K562 (cell line): Measurements from ENCODE around the gene ZNF598. TPM values are rescaled to one million over a fixed set of nuclear protein-coding genes. Genes with fewer than 3 reads are reported as not detected.
A peak's percentile ranks its signal among the peaks of the same experiment; 100 is the strongest.

Experiments
- ATF1 ChIP-seq, 2 experiments: fragments of 450-650 bp in 1 of 2; IDR thresholded peaks; 2 replicates each; pipeline ENCODE4 v1.6.1; 2016; ENCODE audit warnings: missing compliant biosample characterization in 1 of 2, missing genetic modification characterization in 1 of 2
- CBX3 ChIP-seq, 2 experiments: IDR thresholded peaks; 1 replicate in 1 of 2; 2 replicates in 1 of 2; pipeline ENCODE4 v1.6.1; 2012; ENCODE audit warnings: inconsistent platforms in 2 of 2, low read length in 2 of 2, borderline replicate concordance in 1 of 2, control low read depth in 1 of 2
- CREBBP ChIP-seq: IDR thresholded peaks from one replicate; pipeline ENCODE4 v1.6.1; 2012; ENCODE audit warnings: low read depth, mild to moderate bottlenecking, control low read depth, inconsistent platforms, low read length
- EP400 ChIP-seq: fragments of 450-650 bp; IDR thresholded peaks from 2 replicates; pipeline ENCODE4 v1.6.1; 2017; ENCODE audit warnings: antibody characterized with exemption, mild to moderate bottlenecking, moderate library complexity
- EWSR1 ChIP-seq: fragments of 450-650 bp; IDR thresholded peaks from 2 replicates; pipeline ENCODE4 v1.6.1; 2018; ENCODE audit warnings: borderline replicate concordance, mild to moderate bottlenecking, low read depth, moderate library complexity; ENCODE audit not compliant: partially characterized antibody
- GATA2 ChIP-seq: sonication (generic); formaldehyde crosslinking; IDR thresholded peaks from 2 replicates; pipeline ENCODE4 v1.4.0; 2020; ENCODE audit warnings: mild to moderate bottlenecking, missing genetic modification reagents
- HSF4 ChIP-seq: fragments of 250-450 bp; sonication (Bioruptor Pico); IDR thresholded peaks from 2 replicates; pipeline ENCODE4 v2.1.2; 2022; ENCODE audit warnings: mild to moderate bottlenecking, moderate library complexity, borderline replicate concordance
- SMAD1 ChIP-seq: fragments of 150-350 bp; IDR thresholded peaks from 2 replicates; pipeline ENCODE4 v1.6.1; 2014; ENCODE audit warnings: low read length, low read depth; ENCODE audit not compliant: partially characterized antibody
- ZMIZ1 ChIP-seq, 2 experiments: fragments of 150-350 bp in 1 of 2; IDR thresholded peaks; 2 replicates each; pipeline ENCODE4 v1.6.1; 2012 to 2016; ENCODE audit warnings: low read depth in 2 of 2, low read length in 2 of 2, mild to moderate bottlenecking in 1 of 2, moderate library complexity in 1 of 2
- ZNF316 ChIP-seq: fragments of 450-650 bp; IDR thresholded peaks from 2 replicates; pipeline ENCODE4 v1.6.1; 2016
- polyA plus RNA-seq, 8 experiments: library from polyadenylated mRNA; depleted of rRNA in 4 of 8; stranded (reverse) in 5 of 8; unstranded in 3 of 8; fragments of >200 nt; fragmentation: Nextera tagmentation in 2 of 8; fragmentation: Illumina TruSeq in 1 of 8; extraction: Ambion mirVana in 2 of 8; extraction: Trizol in 1 of 8; gene quantifications; 2 replicates each; pipeline versions ENCODE4 v1.2.1 to v1.2.3, GENCODE V29; 2011 to 2014; ENCODE audit warnings: inconsistent platforms in 1 of 8, missing spikeins in 1 of 8
- total RNA-seq, 7 experiments: library from RNA; depleted of rRNA in 6 of 7; stranded (reverse); fragments of >200 nt in 6 of 7; fragmentation: Illumina TruSeq in 2 of 7; extraction: Trizol in 2 of 7; gene quantifications; 2 replicates each; pipeline versions ENCODE4 v1.2.1 to v1.2.3, GENCODE V29; 2011 to 2021; ENCODE audit warnings: low replicate concordance in 1 of 7
- TF ChIP-seq, protein P1 (sequence below), 2 experiments: fragments of 450-650 bp; IDR thresholded peaks; 2 replicates each; pipeline ENCODE4 v1.6.1; 2016; ENCODE audit warnings: mild to moderate bottlenecking in 2 of 2, borderline replicate concordance in 1 of 2, low read depth in 1 of 2, moderate library complexity in 1 of 2
- TF ChIP-seq, protein P2 (sequence below): sonication (generic); formaldehyde crosslinking; IDR thresholded peaks from 2 replicates; pipeline ENCODE4 v1.8.0; 2023; ENCODE audit warnings: mild to moderate bottlenecking, missing genetic modification reagents

Gene ZNF598
- total and polyA plus RNA-seq, 9 of the 15 experiments (the other 6 are each of a cell fraction or from before 2014, with no cell fraction given), result 0.11 to 115 (median 29.6) TPM

DNA sequence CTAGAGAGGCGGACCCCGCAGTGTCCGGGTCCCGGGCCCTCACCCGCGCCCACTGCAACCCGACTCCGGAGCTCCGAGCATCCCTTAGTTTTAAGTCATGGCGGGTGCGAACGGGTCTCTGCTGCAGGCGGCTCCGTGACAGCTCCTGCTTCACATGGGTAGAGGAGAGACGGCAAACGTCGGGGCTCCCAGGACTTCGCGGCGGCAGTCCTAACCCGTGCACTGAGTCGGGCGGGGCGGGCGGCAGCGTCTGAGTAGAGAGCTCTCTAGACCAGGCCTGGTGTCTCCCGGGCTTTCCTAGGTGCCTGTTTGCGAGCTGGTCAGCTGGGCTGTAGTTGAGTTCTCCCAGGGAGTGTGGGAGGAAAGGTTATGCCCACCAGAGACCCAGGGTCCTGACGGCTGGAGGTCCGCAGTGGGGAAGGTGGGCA, 38.5 kb upstream of the ZNF598 start (continued):
- TF ChIP-seq, protein P1, sequence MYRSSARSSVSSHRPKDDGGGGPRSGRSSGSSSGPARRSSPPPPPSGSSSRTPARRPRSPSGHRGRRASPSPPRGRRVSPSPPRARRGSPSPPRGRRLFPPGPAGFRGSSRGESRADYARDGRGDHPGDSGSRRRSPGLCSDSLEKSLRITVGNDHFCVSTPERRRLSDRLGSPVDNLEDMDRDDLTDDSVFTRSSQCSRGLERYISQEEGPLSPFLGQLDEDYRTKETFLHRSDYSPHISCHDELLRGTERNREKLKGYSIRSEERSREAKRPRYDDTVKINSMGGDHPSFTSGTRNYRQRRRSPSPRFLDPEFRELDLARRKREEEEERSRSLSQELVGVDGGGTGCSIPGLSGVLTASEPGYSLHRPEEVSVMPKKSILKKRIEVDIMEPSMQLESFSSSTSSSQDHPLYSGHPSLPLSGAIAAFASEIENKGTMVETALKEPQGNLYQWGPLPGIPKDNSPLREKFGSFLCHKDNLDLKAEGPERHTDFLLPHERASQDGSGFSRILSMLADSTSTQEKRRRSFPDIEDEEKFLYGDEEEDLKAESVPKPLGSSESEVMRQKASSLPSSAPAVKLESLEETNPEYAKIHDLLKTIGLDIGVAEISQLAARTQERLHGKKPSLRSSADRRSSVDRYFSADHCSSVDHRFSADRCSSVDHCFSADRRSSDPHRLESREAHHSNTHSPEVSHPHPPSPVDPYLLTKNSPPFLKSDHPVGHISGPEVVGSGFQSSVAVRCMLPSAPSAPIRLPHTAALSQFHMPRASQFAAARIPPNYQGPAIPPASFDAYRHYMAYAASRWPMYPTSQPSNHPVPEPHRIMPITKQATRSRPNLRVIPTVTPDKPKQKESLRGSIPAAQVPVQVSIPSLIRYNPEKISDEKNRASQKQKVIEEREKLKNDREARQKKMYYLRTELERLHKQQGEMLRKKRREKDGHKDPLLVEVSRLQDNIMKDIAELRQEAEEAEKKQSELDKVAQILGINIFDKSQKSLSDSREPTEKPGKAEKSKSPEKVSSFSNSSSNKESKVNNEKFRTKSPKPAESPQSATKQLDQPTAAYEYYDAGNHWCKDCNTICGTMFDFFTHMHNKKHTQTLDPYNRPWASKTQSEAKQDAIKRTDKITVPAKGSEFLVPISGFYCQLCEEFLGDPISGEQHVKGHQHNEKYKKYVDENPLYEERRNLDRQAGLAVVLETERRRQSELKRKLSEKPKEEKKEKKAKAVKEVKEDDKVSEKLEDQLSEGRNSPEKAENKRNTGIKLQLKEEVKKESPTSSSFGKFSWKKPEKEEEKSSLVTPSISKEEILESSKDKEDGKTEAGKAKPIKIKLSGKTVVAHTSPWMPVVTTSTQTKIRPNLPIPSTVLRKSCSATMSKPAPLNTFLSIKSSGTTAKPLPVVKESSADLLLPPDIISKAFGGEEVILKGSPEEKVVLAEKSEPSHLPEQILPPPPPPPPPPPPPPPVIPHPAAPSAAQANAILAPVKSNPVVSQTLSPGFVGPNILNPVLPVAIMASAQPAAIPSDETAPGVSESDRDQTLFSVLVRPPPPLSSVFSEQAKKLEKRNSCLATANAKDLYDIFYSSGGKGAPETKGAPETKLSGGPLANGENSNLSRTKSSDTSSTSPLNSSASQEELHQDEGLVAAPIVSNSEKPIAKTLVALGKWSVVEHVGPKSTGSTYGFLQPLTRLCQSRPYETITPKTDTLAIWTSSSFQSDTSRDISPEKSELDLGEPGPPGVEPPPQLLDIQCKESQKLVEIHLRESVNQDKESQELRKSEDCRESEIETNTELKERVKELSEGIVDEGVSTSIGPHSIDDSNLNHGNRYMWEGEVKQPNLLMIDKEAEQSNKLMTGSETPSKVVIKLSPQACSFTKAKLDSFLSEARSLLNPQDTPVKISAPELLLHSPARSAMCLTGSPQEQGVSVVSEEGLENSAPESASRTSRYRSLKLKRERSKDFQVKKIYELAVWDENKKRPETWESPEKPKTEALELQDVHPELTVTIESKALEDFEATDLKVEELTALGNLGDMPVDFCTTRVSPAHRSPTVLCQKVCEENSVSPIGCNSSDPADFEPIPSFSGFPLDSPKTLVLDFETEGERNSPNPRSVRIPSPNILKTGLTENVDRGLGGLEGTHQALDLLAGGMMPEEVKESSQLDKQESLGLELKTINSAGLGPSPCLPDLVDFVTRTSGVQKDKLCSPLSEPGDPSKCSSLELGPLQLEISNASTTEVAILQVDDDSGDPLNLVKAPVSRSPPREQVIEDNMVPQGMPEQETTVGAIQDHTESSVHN (IDR thresholded peaks at IDR 0.05; ENCODE audit: borderline replicate concordance in 1 of 2, low read depth in 1 of 2), result no peak
- TF ChIP-seq SMAD1 (no peak), HSF4 (no peak), ZNF316 (no peak), CBX3 (IDR thresholded peaks at IDR 0.05; ENCODE audit: borderline replicate concordance in 1 of 2, low read length in 2 of 2) (no peak), EWSR1 (no peak), ZMIZ1 (IDR thresholded peaks at IDR 0.05; ENCODE audit: low read depth in 2 of 2, low read length in 2 of 2) (no peak), CREBBP (no peak), ATF1 (CRISPR knock-in tag; IDR thresholded peaks at IDR 0.05) (no peak), ATF1 (tag; IDR thresholded peaks at IDR 0.05) (peak; percentile 80), EP400 (no peak), GATA2 (CRISPR knock-in tag) (no peak)
- TF ChIP-seq, protein P2, sequence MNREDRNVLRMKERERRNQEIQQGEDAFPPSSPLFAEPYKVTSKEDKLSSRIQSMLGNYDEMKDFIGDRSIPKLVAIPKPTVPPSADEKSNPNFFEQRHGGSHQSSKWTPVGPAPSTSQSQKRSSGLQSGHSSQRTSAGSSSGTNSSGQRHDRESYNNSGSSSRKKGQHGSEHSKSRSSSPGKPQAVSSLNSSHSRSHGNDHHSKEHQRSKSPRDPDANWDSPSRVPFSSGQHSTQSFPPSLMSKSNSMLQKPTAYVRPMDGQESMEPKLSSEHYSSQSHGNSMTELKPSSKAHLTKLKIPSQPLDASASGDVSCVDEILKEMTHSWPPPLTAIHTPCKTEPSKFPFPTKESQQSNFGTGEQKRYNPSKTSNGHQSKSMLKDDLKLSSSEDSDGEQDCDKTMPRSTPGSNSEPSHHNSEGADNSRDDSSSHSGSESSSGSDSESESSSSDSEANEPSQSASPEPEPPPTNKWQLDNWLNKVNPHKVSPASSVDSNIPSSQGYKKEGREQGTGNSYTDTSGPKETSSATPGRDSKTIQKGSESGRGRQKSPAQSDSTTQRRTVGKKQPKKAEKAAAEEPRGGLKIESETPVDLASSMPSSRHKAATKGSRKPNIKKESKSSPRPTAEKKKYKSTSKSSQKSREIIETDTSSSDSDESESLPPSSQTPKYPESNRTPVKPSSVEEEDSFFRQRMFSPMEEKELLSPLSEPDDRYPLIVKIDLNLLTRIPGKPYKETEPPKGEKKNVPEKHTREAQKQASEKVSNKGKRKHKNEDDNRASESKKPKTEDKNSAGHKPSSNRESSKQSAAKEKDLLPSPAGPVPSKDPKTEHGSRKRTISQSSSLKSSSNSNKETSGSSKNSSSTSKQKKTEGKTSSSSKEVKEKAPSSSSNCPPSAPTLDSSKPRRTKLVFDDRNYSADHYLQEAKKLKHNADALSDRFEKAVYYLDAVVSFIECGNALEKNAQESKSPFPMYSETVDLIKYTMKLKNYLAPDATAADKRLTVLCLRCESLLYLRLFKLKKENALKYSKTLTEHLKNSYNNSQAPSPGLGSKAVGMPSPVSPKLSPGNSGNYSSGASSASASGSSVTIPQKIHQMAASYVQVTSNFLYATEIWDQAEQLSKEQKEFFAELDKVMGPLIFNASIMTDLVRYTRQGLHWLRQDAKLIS, result no peak
